ENCODE measurements around the gene HOXC6. TPM values are rescaled to one million over a fixed set of nuclear protein-coding genes. Genes with fewer than 3 reads are reported as not detected.

Gene HOXC6
- total RNA-seq, 1 donor from 2014 or later: not detected

- Mint-ChIP-seq H3K36me3 (no peaks in the 10 kb centered on the region), H3K27me3 (ENCODE audit: insufficient read depth, low read depth) (peaks cover 89% of the 10 kb centered on the region), H3K27ac (no peak overlapping the region), H3K4me3 (peak overlapping the region; percentile 35), H3K9me3 (peaks cover 3% of the 10 kb centered on the region), H3K4me1 (no peaks in the 10 kb centered on the region)
- Histone ChIP-seq H3K79me2 (ENCODE audit: low read depth) (no peaks in the 10 kb centered on the region), H3K9me3 (ENCODE audit: low read depth) (no peaks in the 10 kb centered on the region), H3K9ac (no peak overlapping the region), H3K27ac (no peak overlapping the region), H3F3A (ENCODE audit: low read depth) (no peaks in the 10 kb centered on the region), H3K4me1 (no peaks in the 10 kb centered on the region), H2AFZ (replicated peaks) (no peak overlapping the region), H3K4me3 (peak overlapping the region; percentile 39), H3K36me3 (no peaks in the 10 kb centered on the region), H3K27me3 (peaks cover 100% of the 10 kb centered on the region), H3K4me2 (peak overlapping the region; percentile 73), H4K20me1 (ENCODE audit: low read depth) (peaks cover 82% of the 10 kb centered on the region)
- no peak for DNase-seq (ENCODE audit: low spot score)
- TF ChIP-seq EZH2 (IDR thresholded peaks at IDR 0.05) (peak; percentile 70), EZH2phosphoT487 (IDR thresholded peaks at IDR 0.05) (peak; percentile 38), CTCF (IDR thresholded peaks at IDR 0.05) (no peak)
Measured at GRCh38 chr12:54018468-54018984, 9.7 kb upstream of the HOXC6 start.

- Histone ChIP-seq H3K27me3 (peaks cover 100% of the 10 kb centered on the region), H3F3A (ENCODE audit: low read depth) (no peaks in the 10 kb centered on the region), H3K36me3 (no peaks in the 10 kb centered on the region), H3K79me2 (ENCODE audit: low read depth) (no peaks in the 10 kb centered on the region), H3K4me1 (no peaks in the 10 kb centered on the region), H4K20me1 (ENCODE audit: low read depth) (peaks cover 85% of the 10 kb centered on the region), H3K4me3 (no peak overlapping the region), H3K27ac (no peak overlapping the region), H3K9ac (no peak overlapping the region), H2AFZ (replicated peaks) (no peak overlapping the region), H3K9me3 (ENCODE audit: low read depth) (no peaks in the 10 kb centered on the region), H3K4me2 (no peak overlapping the region)
- peaks cover 3% of the 10 kb centered on the region for H3K9me3 Mint-ChIP-seq
- peak overlapping the region; percentile 21 for H3K4me3 Mint-ChIP-seq
- TF ChIP-seq EZH2phosphoT487 (IDR thresholded peaks at IDR 0.05): peak; percentile 89
- no peak for TF ChIP-seq CTCF (IDR thresholded peaks at IDR 0.05)
- TF ChIP-seq EZH2 (IDR thresholded peaks at IDR 0.05): peak; percentile 93
- no peak overlapping the region for H3K27ac Mint-ChIP-seq
- H3K27me3 Mint-ChIP-seq (ENCODE audit: insufficient read depth, low read depth): peaks cover 89% of the 10 kb centered on the region
- no peaks in the 10 kb centered on the region for H3K4me1 Mint-ChIP-seq
- DNase-seq (ENCODE audit: low spot score): peak; percentile 51
- no peaks in the 10 kb centered on the region for H3K36me3 Mint-ChIP-seq
Measured at GRCh38 chr12:54019091-54019811, 9.0 kb upstream of the HOXC6 start.

- Histone ChIP-seq H2AFZ (replicated peaks) (no peak overlapping the region), H3K27me3 (peaks cover 100% of the 10 kb centered on the region), H4K20me1 (ENCODE audit: low read depth) (peaks cover 85% of the 10 kb centered on the region), H3K4me2 (no peak overlapping the region), H3K4me1 (no peaks in the 10 kb centered on the region), H3K9ac (no peak overlapping the region), H3K27ac (no peak overlapping the region), H3K4me3 (no peak overlapping the region), H3K79me2 (ENCODE audit: low read depth) (no peaks in the 10 kb centered on the region), H3K36me3 (no peaks in the 10 kb centered on the region), H3F3A (ENCODE audit: low read depth) (no peaks in the 10 kb centered on the region), H3K9me3 (ENCODE audit: low read depth) (no peaks in the 10 kb centered on the region)
- Mint-ChIP-seq H3K4me3 (peak overlapping the region; percentile 10), H3K36me3 (no peaks in the 10 kb centered on the region), H3K27me3 (ENCODE audit: insufficient read depth, low read depth) (peaks cover 89% of the 10 kb centered on the region), H3K4me1 (no peaks in the 10 kb centered on the region), H3K9me3 (peaks cover under 1% of the 10 kb centered on the region), H3K27ac (no peak overlapping the region)
- DNase-seq (ENCODE audit: low spot score): no peak
- TF ChIP-seq CTCF (IDR thresholded peaks at IDR 0.05): no peak
Measured at GRCh38 chr12:54019924-54020590, 8.2 kb upstream of the HOXC6 start.
